Activated naive CD8-positive, alpha-beta T cell treated with anti-CD3 and anti-CD28 coated beads, Interleukin-2, amount 50 U/mL, for 16 hours (primary cell): Measurements from ENCODE around the gene ZNF324.

Experiments used
- DNase-seq: peaks from one replicate; pipeline ENCODE4 v3.0.0-alpha.2; 2020; ENCODE audit warnings: low read depth, low spot score

ZNF324 gene

DNA sequence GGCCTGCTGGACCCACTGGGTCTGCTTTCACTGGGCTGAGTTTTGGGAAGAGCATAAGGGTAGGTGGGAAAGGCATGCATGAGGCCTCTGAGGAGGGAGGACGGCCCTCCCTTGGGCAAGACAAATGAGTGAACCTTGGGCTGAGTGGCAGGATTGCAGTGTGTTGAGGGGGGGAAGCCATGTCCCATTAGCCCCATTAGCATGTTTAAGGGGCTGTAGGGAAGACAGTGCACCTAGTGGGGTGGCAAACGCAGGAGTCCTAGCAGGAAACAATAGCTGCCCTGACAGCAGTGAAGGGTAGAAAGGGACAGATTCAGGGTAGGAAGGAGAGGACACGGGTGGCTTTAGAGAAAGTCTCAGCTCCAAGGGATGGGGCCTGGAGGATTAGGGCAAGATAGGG is 55.8 kb downstream of the ZNF324 start:
- no peak for DNase-seq
